Measurements from ENCODE around the gene ZNF680. TPM values are rescaled to one million over a fixed set of nuclear protein-coding genes. Genes with fewer than 3 reads are reported as not detected.

ZNF680 gene
- total RNA-seq, 1 donor from 2014 or later: 19.0 TPM

DNA sequence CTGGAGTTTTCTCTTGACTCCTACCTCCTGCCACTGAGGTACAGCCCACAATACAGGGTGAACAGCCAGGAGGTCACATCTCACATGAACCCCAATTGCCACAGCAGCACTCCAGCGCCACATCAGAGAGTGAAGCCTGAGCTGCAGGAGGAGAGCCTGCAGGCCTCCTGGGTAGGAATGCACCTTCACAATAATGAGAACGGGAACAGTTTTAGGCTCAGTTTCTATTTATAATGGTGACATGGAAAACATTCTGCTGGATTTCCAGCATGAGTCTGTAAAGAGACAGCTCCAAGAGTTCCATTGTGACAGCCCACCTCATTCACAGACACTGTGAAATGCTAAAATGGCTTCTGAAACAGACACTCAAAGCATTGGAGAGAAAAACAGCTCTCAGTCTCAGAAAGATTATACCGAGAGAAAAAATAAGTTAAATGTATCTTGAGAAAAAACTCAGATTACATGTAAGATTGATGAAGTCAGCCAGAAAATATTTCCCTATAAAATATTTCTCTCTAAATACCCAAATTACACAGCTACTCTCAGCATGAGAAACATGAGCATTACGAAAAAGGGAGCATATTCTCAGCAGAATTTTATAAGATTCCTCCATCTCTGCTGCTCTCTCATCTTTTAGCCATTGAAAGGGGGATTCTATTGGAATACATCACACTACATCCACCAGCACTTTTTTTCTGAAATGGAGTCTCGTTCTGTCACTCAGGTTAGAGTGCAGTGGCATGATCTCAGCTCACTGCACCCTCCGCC is 11.3 kb downstream of the ZNF680 start:
- peaks cover 37% of the 10 kb centered on the region for H3K36me3 Mint-ChIP-seq
- H3K4me3 Mint-ChIP-seq: no peak overlapping the region
- no peak overlapping the region for H3K27ac Mint-ChIP-seq
- TF ChIP-seq, protein P1, sequence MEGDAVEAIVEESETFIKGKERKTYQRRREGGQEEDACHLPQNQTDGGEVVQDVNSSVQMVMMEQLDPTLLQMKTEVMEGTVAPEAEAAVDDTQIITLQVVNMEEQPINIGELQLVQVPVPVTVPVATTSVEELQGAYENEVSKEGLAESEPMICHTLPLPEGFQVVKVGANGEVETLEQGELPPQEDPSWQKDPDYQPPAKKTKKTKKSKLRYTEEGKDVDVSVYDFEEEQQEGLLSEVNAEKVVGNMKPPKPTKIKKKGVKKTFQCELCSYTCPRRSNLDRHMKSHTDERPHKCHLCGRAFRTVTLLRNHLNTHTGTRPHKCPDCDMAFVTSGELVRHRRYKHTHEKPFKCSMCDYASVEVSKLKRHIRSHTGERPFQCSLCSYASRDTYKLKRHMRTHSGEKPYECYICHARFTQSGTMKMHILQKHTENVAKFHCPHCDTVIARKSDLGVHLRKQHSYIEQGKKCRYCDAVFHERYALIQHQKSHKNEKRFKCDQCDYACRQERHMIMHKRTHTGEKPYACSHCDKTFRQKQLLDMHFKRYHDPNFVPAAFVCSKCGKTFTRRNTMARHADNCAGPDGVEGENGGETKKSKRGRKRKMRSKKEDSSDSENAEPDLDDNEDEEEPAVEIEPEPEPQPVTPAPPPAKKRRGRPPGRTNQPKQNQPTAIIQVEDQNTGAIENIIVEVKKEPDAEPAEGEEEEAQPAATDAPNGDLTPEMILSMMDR (IDR thresholded peaks at IDR 0.05; ENCODE audit: unreplicated experiment): no peak
- peaks cover 17% of the 10 kb centered on the region for H3K9me3 Mint-ChIP-seq
- no peaks in the 10 kb centered on the region for H3K4me1 Mint-ChIP-seq
- DNase-seq (ENCODE audit: low spot score in 2 of 2, unreplicated experiment in 2 of 2): no peak
- H3K27me3 Mint-ChIP-seq (ENCODE audit: low read depth): no peaks in the 10 kb centered on the region

DNA sequence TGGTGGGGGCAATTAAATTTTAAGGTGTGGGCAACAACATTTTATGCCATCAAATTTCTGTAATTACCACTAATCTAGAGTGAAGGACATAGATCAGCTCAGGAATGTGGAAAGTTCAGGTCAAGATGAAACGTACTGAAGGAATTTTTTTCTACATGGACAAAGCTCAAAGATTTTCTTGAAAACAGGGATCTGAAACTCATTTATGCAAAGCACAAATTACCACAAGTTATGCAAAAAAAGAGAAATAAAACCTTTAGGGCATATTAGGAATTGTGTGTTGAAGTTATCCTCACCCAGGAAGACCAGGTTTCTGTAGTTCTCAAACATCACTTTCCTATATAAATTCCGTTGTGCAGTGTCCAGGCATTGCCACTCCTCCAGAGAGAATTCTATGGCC is 18.9 kb downstream of the ZNF680 start:
- H3K9me3 Mint-ChIP-seq: no peaks in the 10 kb centered on the region
- TF ChIP-seq, protein P1 (IDR thresholded peaks at IDR 0.05; ENCODE audit: unreplicated experiment): no peak
- H3K27me3 Mint-ChIP-seq (ENCODE audit: low read depth): no peaks in the 10 kb centered on the region
- H3K36me3 Mint-ChIP-seq: peaks cover 25% of the 10 kb centered on the region
- H3K4me1 Mint-ChIP-seq: peaks cover 6% of the 10 kb centered on the region
- no peak overlapping the region for H3K4me3 Mint-ChIP-seq
- peak overlapping the region; percentile 43 for H3K27ac Mint-ChIP-seq
- no peak for DNase-seq (ENCODE audit: low spot score in 2 of 2, unreplicated experiment in 2 of 2)

DNA sequence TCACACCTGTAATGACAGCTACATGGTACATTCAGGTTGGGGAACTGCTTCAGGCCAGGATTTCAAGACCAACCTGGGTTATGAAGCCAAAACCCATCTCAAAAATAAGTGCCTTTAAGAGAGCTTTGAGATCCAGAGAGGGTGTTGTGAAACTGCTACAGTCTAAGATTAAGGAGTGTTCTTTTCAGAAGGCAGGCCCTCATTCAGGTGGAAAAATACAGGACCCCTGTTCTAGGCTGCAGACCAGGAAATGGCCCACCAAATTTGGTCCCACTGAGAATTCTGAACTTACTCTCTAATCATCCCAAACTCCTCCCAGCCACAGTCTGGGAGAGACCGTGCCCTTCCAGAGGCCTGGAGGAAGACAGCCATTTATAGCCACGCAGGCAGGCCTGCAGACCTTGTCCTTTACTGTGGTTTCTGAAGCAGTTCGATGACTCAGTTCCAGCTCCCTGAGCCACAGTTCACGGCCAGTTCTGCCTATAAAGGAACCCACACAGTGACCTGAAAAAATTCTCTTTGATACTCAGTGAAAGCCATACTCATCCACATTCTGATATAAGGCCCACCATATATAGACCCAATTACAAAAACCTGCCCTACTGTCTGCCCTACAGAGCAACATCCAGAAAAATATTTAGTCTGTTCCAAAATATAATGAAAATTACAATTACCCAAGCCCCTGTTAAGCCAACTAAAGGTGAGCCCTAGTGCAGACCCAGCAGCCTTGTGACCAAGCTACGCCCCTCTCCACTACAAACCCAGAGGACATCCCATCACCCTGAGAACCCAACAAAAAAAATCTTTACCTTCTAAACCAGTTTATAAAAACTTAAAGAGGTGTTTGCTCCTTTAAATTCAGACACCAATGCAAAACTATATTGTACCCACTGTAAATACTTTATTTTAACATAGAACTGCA is 21.2 kb downstream of the ZNF680 start:
- Mint-ChIP-seq H3K4me1 (peaks cover 6% of the 10 kb centered on the region), H3K4me3 (no peak overlapping the region), H3K27ac (peak overlapping the region; percentile 73), H3K9me3 (no peaks in the 10 kb centered on the region), H3K36me3 (peaks cover 29% of the 10 kb centered on the region), H3K27me3 (ENCODE audit: low read depth) (no peaks in the 10 kb centered on the region)
- TF ChIP-seq, protein P1 (IDR thresholded peaks at IDR 0.05; ENCODE audit: unreplicated experiment): no peak
- no peak for DNase-seq (ENCODE audit: low spot score in 2 of 2, unreplicated experiment in 2 of 2)

DNA sequence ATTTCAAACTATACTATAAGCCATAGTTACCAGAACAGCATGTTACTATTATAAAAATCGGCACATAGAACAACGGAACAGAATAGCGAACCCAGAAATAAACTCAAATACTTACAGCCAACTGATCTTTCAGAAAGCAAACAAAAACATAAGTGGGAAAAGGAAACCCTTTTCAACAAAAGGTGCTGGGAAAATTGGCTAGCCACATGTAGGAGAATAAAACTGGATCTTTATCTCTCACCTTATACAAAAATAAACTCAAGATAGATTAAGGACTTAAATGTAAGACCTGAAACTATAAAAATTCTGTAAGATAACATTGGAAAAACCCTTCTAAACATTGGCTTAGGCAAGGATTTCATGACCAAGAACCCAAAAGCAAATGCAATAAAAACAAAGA is 29.1 kb downstream of the ZNF680 start:
- DNase-seq (ENCODE audit: low spot score in 2 of 2, unreplicated experiment in 2 of 2): no peak

DNA sequence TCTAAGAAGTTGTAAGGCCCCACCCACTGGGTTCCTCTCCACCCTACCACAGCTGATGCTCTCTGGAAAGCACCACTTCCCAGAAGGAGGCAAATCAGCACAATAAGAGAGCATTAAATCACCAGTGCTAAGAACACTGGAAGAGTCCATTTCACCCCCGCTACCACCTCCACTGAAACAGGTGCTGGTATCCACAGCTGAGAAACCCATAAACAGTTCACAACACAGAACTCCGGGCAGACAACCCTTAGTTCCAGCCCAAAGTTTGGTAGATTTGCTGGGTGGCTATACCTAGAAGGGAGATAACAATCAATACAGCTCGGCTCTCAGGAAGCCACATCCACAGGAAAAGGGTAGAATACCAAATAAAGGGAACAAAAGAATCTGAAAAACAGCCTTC is 34.1 kb downstream of the ZNF680 start:
- H3K27ac Mint-ChIP-seq: no peak overlapping the region
- H3K4me3 Mint-ChIP-seq: no peak overlapping the region
- peaks cover 77% of the 10 kb centered on the region for H3K36me3 Mint-ChIP-seq
- H3K27me3 Mint-ChIP-seq (ENCODE audit: low read depth): no peaks in the 10 kb centered on the region
- peaks cover 67% of the 10 kb centered on the region for H3K9me3 Mint-ChIP-seq
- DNase-seq (ENCODE audit: low spot score in 2 of 2, unreplicated experiment in 2 of 2): no peak
- TF ChIP-seq, protein P1 (IDR thresholded peaks at IDR 0.05; ENCODE audit: unreplicated experiment): no peak
- H3K4me1 Mint-ChIP-seq: no peaks in the 10 kb centered on the region

More for the DNA sequence above, 29.1 kb downstream of the ZNF680 start:
- Mint-ChIP-seq H3K4me1 (no peaks in the 10 kb centered on the region), H3K4me3 (no peak overlapping the region), H3K9me3 (peaks cover 63% of the 10 kb centered on the region), H3K27me3 (ENCODE audit: low read depth) (no peaks in the 10 kb centered on the region), H3K36me3 (peaks cover 83% of the 10 kb centered on the region), H3K27ac (no peak overlapping the region)
- TF ChIP-seq, protein P1 (IDR thresholded peaks at IDR 0.05; ENCODE audit: unreplicated experiment): no peak

All from mesothelial cell of epicardium (in vitro differentiated cells).